Stimulated activated CD4-positive, alpha-beta T cell treated with anti-CD3 and anti-CD28 coated beads, Interleukin-2, amount 100 ng/mL, for 48 hours (primary cell): ENCODE results near the gene RAB25.
A peak's percentile ranks its signal among the peaks of the same experiment; 100 is the strongest.

Source experiments
- DNase-seq, 2 donors: peaks; one replicate each; pipeline ENCODE4 v3.0.0-alpha.2; 2020

RAB25 gene

DNA sequence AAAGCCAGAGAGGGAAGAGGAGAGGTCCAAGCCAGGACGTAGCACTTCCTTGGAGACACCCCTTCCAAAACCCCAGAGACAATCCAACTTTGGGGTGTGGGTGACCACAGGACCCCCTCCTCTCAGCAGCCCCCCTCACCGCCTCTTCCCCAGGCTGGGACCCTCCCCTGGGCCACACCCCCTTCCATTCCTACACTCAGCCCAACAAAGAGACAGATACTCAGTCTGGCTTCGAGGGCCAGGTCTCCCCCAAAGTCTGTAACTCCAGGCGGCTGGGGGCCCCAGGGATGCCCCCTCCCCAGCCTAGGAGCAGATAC, 19.9 kb downstream of the RAB25 start:
- no peak for DNase-seq

DNA sequence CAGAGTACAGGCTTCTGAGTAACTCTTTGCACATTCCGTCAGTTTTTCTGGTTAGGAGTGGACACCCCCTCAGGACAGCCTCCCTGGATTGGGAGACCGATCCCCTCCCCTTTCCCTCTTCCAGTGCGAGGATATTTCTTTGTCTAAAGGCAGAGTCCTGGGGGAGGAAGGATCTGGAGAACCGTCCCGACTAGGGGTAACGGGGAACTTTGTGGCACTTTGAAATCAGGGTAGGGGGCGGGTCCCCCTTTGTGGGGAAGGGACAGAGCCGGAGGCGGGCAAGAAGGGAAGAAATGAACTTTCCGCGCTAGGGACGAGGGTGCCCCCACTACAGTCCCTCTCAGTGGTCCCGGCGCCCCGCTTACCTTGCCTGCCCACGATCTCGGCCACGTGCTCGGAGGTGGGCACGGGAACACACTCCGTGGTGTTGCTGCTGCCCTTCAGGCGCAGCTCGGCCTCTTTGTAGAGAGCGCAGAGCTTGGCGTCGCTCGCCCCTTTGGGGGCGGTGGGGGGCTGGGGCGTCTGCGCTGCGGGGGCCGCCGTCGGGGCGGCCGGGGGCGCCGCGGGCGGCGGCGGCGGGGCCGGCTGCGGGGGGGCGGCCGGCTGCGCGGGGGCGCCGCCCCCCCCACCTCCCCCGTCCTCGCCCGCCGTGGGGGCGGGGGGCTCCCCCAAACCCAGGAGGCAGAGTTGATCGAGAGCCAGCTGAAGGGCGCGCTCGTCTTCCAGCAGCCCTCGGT, 20.4 kb downstream of the RAB25 start:
- no peak for DNase-seq

DNA sequence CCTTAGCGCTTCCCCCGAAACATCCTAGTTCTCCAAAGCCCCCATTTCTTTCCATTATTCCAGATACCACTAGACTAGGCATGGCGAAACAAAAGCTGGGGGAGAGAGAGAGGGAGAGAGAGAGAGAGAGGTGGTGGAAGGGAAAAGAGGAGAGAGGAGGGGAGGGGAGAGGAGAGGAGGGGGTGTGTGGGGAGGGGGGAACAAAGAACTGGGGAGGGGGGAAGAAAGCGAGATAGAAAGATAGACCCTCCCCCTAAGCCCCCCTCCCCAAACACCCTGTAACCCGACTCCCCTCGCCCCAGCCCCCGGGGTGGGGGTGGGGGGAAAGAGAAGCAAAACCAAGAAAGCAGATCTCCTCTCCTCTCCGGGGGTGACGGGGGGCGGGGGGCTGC, 21.0 kb downstream of the RAB25 start:
- DNase-seq: no peak

DNA sequence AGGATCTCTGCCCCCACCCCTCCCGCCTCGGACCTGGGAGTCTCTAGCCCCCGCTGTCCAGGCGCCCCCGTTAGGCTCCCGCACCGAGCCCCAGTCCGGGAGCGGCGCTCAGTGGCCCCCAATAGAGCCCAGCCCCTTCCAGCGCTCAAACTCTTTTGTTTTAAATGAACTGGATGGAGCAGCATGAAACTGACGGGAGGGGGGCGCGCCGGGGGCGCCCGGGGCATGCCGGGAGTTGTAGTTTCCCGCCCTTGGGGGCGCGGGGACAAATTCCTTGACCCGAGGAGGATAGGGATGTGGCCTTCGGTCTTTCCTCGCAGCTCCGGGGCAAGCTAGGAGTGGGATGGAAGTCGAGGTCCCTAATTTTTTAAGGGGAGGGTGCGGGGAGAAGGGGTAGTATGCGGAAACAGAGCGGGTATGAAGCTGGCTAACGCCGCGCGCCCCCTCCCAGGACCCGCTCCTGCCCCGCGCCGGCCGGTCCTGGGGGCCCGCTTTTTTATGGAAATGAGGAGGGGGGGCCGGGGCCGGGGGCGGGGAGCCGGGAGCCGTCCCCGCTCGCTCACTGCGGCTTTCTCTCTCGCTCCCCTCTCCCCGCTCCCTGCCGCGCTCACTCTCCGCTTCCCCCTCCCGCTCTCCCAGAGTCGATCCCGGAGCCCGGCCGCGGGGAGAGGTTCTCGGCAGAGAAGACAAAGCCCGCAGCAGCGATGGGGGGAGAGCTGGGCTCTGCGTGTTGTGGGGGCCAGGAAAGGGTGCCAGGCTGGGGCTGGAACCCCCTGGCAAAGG, 21.5 kb downstream of the RAB25 start, which contains the start of gene MEX3A:
Gene MEX3A (minus strand): TSS at position 157 of the 783 bp plus-strand sequence. CDS start 467 bp downstream, outside the sequence.
- no peak for DNase-seq

DNA sequence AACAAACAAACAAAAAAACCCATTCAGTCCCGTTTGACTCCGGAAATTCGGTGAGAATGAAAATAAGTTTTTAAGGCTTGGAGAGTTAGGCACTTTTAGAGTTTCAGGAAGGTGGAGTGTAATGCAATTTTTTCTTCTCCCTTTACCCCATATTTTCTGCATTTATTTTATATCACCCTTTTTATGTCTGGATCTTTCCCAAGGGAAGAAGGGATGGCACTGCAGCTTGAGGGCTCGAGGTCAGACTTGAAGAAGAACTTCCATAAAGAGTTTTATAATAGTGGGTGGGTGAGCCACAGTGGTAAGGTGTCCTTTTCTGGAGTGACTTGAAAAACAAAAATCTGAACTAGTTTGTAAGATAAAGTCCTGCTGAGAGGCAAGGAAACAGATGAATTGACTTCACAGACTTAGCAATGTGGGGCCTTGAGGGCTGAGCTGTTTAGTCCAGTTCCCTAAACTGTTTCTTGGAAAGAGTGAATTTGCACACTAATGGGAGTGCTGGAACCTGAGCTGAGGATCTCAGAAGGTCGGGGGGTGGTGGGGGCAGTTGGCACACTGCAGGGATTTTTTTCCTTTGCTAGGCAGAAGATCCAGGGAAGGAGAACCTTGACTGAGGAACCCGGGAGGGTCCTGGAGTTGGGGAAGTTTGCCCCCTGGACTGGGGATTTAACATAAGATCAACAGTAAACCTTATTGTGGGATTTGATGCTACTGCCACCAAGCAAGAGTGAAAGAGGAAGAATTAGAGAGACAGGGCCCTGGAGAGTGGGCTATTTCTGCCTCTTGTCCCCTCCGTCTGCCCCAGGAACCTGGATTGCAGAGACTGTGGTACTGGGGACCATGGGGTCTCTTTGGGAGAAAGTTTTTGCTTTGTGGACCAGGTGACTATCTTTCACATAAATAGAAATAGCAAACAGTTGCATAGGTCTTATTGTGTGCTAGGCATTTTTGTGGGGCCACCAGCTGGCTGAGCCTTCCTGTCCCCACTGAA, 23.1 kb downstream of the RAB25 start:
- no peak for DNase-seq

DNA sequence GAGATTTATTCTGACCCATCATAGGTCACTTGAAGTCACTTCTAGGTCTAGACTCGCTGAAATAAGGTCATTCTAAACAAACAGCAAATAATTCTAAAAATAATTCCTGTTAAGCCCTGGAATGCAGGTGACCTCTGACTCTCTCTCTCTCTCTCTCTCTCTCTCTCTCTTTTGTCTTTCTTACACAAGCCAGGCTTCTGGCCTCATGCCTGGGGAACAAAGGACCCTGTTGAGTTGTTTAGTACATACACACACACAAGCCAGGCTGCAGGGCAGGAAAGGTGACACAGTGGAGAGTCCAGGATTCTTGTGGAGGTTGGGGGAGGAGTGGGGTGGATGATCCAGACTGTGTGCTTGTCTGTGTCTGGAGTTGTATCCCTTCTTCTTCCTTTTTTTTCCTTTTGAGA, 25.3 kb downstream of the RAB25 start:
- DNase-seq: no peak

DNA sequence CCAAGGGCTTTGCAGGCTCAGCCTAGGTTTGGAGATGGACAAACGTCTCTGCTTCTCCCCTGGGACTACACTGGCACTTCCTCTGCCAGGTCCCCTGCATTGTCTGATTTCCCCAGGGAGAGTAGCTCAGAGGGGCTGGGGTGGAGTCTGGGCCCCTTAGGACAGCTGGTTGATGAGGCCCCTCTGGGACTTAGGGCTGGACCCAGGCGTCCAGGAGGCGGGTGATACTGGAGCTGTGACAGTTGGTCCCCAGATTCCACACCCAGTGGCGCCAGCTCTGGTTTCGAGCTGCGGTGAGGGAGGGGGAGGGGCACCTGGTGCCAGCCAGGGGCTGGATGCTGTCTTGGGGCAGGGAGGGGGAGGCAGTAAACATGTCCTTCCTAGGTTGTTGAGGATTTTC, 28.7 kb downstream of the RAB25 start:
- no peak for DNase-seq

DNA sequence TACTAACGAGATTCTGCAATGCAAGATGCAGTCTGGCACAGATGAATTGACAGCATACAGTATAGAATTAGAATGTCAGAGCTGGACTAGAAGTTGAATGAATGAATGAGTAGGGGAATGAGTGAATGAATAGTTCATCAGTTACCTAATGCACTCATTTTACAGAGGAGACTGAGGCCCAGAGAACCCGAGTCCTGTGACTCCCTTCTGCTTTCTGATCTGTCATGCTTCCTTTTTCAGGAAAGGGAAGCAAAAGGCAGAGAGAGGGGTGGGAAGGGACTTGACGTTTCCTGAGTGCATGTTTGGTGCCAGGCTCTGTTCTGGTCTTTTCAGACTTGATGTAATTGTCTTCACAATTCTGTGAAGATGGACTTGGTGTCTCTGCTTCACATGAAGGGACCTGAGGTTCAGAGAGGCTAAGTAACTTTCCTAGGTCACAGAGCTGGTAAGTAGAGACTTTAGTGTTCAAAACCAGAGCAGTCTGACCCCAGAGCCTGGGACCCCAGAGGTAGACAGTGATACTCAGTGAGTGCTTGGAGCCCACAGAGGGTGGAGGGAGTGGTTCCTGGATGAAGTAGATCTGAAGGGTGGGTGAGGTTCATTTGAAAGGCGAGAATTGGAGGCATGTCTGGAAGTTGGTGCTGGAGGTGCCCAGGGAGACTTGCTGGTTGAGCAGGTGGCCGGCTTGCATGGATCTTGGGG, 29.3 kb downstream of the RAB25 start:
- no peak for DNase-seq

DNA sequence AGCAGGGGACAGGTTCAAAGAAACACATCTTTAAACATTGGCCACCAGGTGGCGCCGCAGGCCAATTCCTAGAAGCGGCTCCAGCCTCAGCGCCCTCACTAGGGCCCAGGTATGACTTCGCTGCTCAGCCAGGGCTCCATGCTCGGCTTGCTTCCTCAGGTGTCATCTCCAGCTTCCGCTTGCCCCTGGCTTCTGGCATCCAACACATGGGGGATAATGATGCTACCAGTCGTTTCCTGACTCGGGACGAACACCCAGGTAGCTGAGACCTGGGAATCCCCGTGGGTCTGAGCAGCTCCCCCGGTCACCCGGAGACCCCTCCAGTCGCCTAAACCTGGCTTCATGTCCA, 29.9 kb downstream of the RAB25 start:
- DNase-seq: peak; percentile 94

DNA sequence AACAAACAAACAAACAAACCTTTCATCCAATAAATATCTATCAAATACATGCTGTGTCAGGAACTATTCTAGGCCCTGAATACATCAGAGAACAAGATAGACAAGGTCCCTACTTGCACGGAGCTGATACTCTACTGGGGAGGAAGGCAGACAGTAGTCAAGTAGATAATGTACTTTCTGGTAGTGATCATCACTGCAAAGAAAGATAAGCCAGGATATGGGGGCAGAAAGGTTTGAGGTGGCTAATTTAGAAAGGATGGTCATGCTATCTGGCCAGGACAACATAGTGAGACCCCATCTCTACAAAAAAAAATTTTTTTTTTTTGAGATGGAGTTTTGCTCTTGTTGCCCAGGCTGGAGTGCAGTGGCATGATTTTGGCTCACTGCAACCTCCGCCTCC, 30.6 kb downstream of the RAB25 start:
- no peak for DNase-seq

DNA sequence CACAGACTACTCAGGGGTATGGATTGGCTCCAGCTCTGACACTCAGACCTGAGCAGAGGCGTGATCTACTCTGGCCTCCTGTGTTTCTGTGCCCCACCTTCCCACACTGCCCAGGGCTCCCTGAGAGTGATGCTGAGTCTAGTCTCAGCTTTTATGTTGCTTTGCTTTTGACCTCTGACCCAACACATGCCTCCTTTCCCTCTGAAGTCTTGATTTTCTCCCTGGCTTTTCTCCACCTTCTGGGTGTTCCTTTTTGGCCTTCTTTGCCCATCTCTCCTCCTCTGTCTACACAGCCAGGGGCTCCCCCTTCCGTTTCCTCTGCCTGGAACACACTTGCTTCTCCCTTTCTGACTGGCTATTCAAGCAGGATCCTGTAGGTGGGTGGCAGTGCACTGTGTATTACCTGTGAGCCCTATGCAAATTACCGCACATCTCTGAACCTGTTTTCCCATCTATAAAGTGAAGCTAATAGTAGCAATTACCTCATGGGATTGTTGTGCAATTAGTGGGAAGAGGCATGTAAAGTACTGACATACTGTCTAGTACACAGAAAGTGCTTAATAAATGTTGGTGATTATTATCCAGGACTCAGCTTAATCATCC, 35.0 kb downstream of the RAB25 start:
- no peak for DNase-seq

DNA sequence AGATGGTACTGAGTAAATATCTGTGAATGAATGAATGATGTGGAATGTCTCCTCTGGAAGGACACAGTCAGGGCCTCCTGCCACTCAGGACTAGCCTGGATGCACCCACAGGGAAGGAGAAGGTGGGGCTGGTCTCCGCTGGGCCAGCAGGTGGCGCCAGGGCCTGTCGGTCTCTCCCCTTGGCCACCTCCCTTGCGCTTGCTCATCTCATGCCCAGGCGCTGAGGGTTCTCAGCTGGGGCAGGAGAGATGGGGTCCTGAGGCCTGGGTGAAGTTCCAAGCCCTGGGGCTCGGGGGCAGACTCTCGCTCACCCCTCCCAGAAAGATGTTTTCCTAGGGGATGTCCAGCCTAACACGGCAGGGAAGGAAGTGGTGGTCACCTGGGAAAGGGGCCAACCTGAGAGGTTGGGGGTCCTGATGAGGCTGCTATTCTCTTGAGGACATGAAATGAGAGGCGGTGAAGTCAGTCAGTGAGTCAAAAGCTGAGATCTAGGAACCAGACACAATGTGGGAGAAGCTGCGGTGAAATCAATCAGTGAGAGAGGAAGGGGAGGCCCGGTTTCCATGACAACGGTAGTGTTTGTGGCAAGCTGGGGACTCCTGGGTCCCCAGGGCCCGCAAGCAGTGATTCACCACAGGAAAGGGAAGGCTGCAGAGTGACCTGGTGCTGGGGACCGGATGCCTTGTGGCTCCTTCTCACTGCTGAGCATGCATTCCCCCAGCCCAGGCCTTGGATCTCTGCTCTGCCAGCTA, 35.9 kb downstream of the RAB25 start:
- peak; percentile 89 to 90 for DNase-seq

DNA sequence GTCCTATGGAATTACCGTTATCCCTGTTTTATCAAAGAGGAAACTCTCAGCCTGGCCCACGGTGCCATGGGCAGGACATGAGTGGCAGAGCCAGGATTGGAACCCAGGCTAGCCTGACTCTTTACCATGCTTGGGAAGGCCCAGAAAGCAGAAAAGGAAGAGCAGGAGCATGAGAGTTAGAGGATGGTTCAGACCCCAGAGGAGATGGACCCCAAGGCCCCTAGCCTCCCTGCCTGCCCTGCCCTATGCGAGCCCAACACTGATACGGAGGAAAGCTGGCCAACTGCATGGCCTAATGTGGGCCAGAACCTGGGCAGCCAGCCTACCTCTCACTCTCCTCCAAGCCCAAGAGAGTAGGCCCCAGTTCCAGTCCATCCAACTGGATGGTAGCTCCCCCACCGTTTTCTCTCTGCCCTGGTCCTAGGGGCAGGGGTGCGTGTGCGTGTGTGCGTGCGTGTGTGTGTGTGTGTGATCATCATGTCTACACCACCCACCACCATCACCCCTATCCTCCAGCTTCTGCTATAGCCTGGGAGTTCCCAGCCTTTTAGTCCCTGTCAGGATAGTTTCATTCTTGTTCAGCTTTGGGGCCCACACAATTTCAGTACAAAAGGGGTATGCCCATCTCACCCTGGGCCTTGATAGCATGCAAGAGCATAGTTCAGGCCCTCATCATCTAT, 36.7 kb downstream of the RAB25 start:
- no peak for DNase-seq

DNA sequence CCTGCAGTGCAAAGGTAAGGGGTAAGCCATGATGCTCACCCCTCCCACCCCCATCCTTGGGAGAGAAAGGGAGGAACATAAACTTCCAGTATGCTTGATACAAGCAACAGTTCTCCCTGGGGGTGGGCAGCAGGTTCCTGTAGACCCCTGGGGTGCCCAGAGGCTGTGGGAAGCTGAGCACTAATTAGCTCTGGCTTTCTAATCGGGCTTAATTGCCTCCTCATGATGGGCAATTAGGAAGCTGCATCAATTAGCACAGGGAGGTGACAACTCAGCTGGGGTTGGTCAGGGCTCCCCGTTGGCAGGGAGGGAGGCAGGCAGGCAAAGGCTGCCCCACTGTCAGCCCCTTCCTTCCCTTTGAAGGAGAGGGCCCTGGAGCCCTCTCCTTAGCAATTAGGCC, 37.8 kb downstream of the RAB25 start:
- no peak for DNase-seq

DNA sequence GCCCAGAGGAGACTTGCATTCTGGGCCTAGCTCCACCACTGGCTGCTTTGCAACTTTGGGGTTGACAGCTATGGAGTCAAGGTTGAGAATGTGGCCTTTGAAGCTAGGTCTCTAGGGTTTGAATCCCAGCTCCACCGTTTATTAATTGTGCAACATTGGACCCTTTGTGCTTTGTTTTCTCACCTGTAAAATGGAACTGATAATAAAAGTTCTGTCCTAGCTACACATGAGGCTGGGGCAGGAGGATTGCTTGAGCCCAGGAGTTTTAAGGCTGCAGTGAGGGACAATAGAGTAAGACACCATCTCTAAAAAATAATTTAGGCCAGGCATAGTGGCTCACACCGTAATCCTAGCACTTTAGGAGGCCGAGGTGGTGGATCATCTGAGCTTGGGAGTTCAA, 38.3 kb downstream of the RAB25 start:
- DNase-seq: no peak

DNA sequence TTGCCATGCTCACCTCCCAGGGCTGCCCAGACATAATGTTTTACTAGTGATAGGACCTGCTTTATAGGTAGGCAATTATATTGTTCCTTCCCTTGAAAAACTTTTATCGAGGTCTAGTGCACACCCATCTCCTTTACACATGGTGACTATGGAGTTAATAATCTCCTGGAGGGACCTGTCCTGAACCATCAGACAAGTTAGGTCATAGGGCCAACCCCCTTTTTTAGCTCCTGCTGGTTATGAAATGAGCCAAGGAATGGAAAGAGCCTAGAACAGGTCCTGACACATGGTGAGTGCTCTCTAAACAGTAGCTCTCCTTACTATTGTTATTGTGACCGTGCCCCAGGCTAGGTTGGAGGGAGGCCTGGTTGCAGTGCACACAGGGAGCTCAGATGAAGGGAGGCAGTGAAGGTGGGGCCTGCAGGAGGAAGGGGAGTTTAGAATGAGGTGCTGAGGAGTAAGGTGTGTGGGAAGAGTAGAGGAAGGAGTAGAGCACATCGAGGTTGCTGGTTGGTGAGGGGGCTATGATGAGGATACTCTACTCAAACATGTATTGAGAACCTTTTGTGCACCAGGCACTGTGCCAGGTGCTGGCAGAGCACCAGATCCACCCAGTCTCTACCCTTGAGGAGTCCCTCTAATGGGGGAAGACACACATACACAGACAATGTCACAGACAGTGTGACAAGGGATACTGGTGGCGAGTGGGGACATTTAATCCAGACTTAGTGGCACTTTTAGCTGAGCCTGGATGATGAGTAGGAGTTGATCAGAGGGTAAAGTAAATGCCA, 39.4 kb downstream of the RAB25 start:
- DNase-seq: no peak

DNA sequence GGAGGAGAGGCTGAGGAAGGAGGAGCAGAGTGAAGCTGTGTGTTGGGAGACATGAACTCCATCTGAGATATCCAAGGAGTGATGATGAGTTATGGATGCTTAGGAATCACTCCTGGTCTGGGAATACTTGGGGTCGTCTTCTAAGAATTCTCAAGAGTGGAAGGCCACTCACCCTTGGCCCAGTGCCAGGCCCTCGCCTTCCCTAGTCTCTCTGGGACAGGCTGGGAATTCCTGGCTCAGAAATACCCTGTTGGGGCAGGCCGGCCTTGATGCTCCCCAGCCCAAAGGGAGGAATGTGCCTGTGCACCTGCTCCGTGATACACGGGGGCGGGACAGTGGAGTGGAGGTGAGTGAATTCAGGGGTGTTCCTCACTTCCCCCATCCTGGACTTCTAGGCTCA, 40.9 kb downstream of the RAB25 start:
- DNase-seq: no peak

DNA sequence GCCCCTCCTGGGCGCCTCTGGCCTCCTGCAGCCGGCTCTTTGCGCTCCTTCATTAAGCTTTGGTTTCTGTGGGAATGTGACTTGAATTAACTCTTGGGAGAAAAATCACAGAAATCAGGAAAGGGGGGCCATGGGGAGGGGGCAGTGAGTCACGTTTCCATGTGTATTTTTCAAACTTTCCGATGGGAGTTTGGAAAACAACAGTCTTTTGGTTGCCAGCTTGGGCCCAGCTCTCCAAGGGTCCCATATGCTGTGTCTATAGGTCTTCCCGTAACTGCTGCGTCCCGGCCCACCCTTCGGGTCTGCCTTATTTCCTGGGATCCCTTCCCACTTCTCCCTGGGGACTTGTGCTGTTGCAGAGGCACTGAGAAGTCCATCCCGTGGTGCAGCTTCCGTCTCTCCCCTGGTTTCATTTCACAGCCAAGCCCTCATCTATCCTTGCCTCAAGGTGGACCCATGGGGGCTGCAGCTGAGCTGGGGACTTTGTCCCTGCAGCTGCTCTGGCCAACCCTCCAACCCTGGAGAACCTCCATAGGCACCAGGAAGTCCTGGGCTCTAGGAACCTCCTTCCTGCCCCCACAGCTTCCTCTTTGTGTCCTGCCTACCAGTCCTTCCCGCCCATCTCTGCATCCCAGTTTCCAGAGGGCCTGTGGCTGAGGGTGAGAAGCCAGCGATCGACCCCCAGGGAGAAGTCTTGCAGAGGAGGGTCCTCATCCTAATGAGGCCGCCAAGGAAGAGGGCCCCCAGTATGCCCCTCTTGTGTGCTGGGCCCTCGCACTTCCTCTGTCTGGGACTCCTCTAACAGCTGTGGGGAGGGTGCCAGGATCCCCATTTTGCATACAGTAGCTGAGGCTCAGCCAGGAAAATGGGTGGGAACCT, 41.9 kb downstream of the RAB25 start:
- no peak for DNase-seq

DNA sequence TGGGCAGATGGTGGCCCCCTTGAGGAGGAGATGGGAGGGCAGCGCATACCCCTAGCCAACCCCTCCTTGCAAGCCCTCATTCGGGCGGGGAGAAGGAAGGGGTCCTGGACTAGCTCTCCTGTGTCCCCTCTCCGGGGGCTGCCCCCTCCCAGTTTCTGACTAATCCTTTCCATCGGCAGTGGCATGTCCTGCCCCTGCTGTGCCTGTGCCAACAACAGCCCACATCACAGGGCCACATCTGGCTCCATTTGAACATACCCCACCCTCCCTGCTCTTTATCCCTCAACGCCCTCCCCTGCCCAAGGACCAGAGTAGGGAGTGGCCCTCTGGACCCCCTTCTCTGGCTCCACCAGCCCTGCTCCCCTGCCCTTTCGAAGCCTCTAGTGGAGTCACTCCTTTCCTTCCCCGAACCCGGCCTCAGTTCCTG, 42.6 kb downstream of the RAB25 start:
- no peak for DNase-seq
